Endodermal cell (in vitro differentiated cells): Measurements from ENCODE around the gene PI16. TPM values are rescaled to one million over a fixed set of nuclear protein-coding genes. Genes with fewer than 3 reads are reported as not detected.
A peak's percentile ranks its signal among the peaks of the same experiment; 100 is the strongest.

Source experiments
- DNase-seq: peaks from one replicate; pipeline ENCODE4 v3.0.0-alpha.2; 2017
- H3K27ac ChIP-seq: 2 replicates; pipeline ENCODE4 v1.5.1; 2013; ENCODE audit warnings: mild to moderate bottlenecking, low read depth, low read length, moderate library complexity
- H3K27me3 ChIP-seq: 2 replicates; pipeline ENCODE4 v1.6.1; 2013; ENCODE audit warnings: mild to moderate bottlenecking, low read length, moderate library complexity; ENCODE audit not compliant: insufficient read depth, control insufficient read depth, poor library complexity, severe bottlenecking
- H3K36me3 ChIP-seq: 2 replicates; pipeline ENCODE4 v1.7.0; 2013; ENCODE audit warnings: mild to moderate bottlenecking, low read length, moderate library complexity; ENCODE audit not compliant: control insufficient read depth, insufficient read depth
- H3K4me1 ChIP-seq: one replicate; pipeline ENCODE4 v1.7.0; 2013; ENCODE audit warnings: low read length; ENCODE audit not compliant: control insufficient read depth, insufficient read depth
- H3K4me3 ChIP-seq: 2 replicates; pipeline ENCODE4 v1.5.1; 2013; ENCODE audit warnings: mild to moderate bottlenecking, low read length, moderate library complexity
- H3K9ac ChIP-seq: 2 replicates; pipeline ENCODE4 v1.6.1; 2013; ENCODE audit warnings: mild to moderate bottlenecking, low read length, moderate library complexity; ENCODE audit not compliant: poor library complexity, severe bottlenecking; ENCODE audit errors: extremely low read depth
- H3K9me3 ChIP-seq: 2 replicates; pipeline ENCODE4 v1.6.1; 2013; ENCODE audit warnings: mild to moderate bottlenecking, low read length, moderate library complexity; ENCODE audit not compliant: control insufficient read depth
- H3K27ac Mint-ChIP-seq: 2 replicates; pipeline ENCODE4 v1.8.0; 2020; ENCODE audit warnings: mixed read lengths
- H3K27me3 Mint-ChIP-seq: 2 replicates; pipeline ENCODE4 v1.8.0; 2021; ENCODE audit warnings: mild to moderate bottlenecking, mixed read lengths; ENCODE audit not compliant: insufficient read depth
- H3K36me3 Mint-ChIP-seq: 2 replicates; pipeline ENCODE4 v1.8.0; 2020; ENCODE audit warnings: low read depth, mixed read lengths
- H3K4me1 Mint-ChIP-seq: 2 replicates; pipeline ENCODE4 v1.8.0; 2020; ENCODE audit warnings: mixed read lengths
- H3K4me3 Mint-ChIP-seq: 2 replicates; pipeline ENCODE4 v1.8.0; 2020; ENCODE audit warnings: mild to moderate bottlenecking, moderate library complexity, mixed read lengths
- H3K9me3 Mint-ChIP-seq: 2 replicates; pipeline ENCODE4 v1.8.0; 2020; ENCODE audit warnings: mild to moderate bottlenecking, mixed read lengths
- WGBS, 2 experiments: methylation state at CpG; one replicate each; pipeline versions ENCODE4 v1.1.5 to v1.1.7; 2013; ENCODE audit warnings: missing lambda C conversion rate in 2 of 2, mixed read lengths in 1 of 2; ENCODE audit not compliant: insufficient coverage in 1 of 2, insufficient read length in 1 of 2; 5-methylcytosine and 5-hydroxymethylcytosine counted together
- total RNA-seq, 2 donors: library from RNA; stranded (reverse); fragmentation: NEBNext Ultra II Directional in 1 of 2; extraction: Animal tissue kit (Norgen Biotek cat#: 25700) in 1 of 2; gene quantifications; 2 replicates in 1 of 2; 3 replicates in 1 of 2; pipeline ENCODE4 v1.2.1, GENCODE V29; 2021
- TF ChIP-seq, protein P1 (sequence below): fragments of 200-600 bp; sonication (generic); conservative IDR thresholded peaks from 2 replicates; pipeline ENCODE4 v1.5.0; 2021; ENCODE audit warnings: antibody characterized with exemption, mild to moderate bottlenecking

Gene PI16
- total RNA-seq, 2 donors from 2014 or later: not detected

GRCh38 chr6:37013516-37014491, 59.3 kb downstream of the PI16 start:
- no peak overlapping the region for H3K9ac ChIP-seq
- no peaks in the 10 kb centered on the region for H3K4me1 ChIP-seq
- no peak overlapping the region for H3K27ac ChIP-seq
- H3K27me3 ChIP-seq: no peaks in the 10 kb centered on the region
- no peaks in the 10 kb centered on the region for H3K9me3 ChIP-seq
- H3K4me1 Mint-ChIP-seq: no peaks in the 10 kb centered on the region
- no peak overlapping the region for H3K4me3 ChIP-seq
- TF ChIP-seq, protein P1, sequence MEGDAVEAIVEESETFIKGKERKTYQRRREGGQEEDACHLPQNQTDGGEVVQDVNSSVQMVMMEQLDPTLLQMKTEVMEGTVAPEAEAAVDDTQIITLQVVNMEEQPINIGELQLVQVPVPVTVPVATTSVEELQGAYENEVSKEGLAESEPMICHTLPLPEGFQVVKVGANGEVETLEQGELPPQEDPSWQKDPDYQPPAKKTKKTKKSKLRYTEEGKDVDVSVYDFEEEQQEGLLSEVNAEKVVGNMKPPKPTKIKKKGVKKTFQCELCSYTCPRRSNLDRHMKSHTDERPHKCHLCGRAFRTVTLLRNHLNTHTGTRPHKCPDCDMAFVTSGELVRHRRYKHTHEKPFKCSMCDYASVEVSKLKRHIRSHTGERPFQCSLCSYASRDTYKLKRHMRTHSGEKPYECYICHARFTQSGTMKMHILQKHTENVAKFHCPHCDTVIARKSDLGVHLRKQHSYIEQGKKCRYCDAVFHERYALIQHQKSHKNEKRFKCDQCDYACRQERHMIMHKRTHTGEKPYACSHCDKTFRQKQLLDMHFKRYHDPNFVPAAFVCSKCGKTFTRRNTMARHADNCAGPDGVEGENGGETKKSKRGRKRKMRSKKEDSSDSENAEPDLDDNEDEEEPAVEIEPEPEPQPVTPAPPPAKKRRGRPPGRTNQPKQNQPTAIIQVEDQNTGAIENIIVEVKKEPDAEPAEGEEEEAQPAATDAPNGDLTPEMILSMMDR: no peak
- peak; percentile 55 for DNase-seq
- no peaks in the 10 kb centered on the region for H3K27me3 Mint-ChIP-seq
- peaks cover 2% of the 10 kb centered on the region for H3K9me3 Mint-ChIP-seq
- WGBS, 2 experiments: 87 to 94% methylated on average over 13 to 21 of the region's 21 CpGs
- no peaks in the 10 kb centered on the region for H3K36me3 Mint-ChIP-seq
- no peaks in the 10 kb centered on the region for H3K36me3 ChIP-seq
- H3K27ac Mint-ChIP-seq: no peak overlapping the region
- H3K4me3 Mint-ChIP-seq: no peak overlapping the region

Other genes with a start within 250 kb of the PI16 start
- under 1 TPM; 0.26 to 0.42 TPM for gene CPNE5, start 115.3 kb upstream of the PI16 start, total RNA-seq
- gene PPIL1, start 79.9 kb upstream of the PI16 start, total RNA-seq: 10 to 100 TPM; 36.7 to 53.3 TPM
- 10 to 100 TPM; 13.9 to 16.8 TPM for gene C6orf89, start 68.8 kb upstream of the PI16 start, total RNA-seq
- gene MTCH1, start 31.5 kb downstream of the PI16 start, total RNA-seq: 100 to 1,000 TPM; 226 to 235 TPM
- gene FGD2, start 50.9 kb downstream of the PI16 start, total RNA-seq: not detected
- gene PIM1, start 215.4 kb downstream of the PI16 start, total RNA-seq: 10 to 100 TPM; 43.9 to 65.3 TPM